PC-3 (cell line): ENCODE measurements around the gene UBAP2. TPM values are rescaled to one million over a fixed set of nuclear protein-coding genes. Genes with fewer than 3 reads are reported as not detected.

Source experiments
- ATAC-seq: fragments of 200-7000 bp; cut with Tn5 transposase; 2 replicates; pipeline ENCODE4 v1.9.1; 2020; ENCODE audit warnings: mild to moderate bottlenecking, moderate library complexity
- BruUV-seq: library from RNA; stranded (reverse); fragments of 400-500 nt; replicated peaks from 2 replicates; lab custom pipeline; 2021; lab: Mats Ljungman, UMichigan
- CTCF ChIA-PET: fragments of 300-600 bp; sonication (Branson Sonifier 250); formaldehyde crosslinking; loops from one replicate; lab custom pipeline; 2022; ENCODE audit warnings: antibody characterized with exemption; lab: Charles Lee
- POLR2A ChIA-PET: fragments of 300-600 bp; sonication (Branson Sonifier 250); formaldehyde crosslinking; loops from one replicate; lab custom pipeline; 2022; ENCODE audit warnings: antibody characterized with exemption; ENCODE audit not compliant: unreplicated experiment; lab: Charles Lee
- DNase-seq: peaks from one replicate; pipeline ENCODE4 v3.0.0-alpha.2; 2015
- H2AFZ ChIP-seq: fragments of 300-600 bp; sonication (generic); 2 replicates; pipeline ENCODE4 v1.6.0; 2016; ENCODE audit warnings: antibody characterized with exemption, low read length
- H3F3A ChIP-seq: fragments of 300-600 bp; sonication (generic); one replicate; pipeline ENCODE4 v1.6.0; 2017; ENCODE audit warnings: antibody characterized with exemption, low read length, control low read depth, mild to moderate bottlenecking; ENCODE audit not compliant: unreplicated experiment
- H3K27ac ChIP-seq: fragments of 300-600 bp; sonication (generic); 2 replicates; pipeline ENCODE4 v1.5.1; 2016; ENCODE audit warnings: mild to moderate bottlenecking, low read length
- H3K27me3 ChIP-seq: fragments of 300-600 bp; sonication (generic); 2 replicates; pipeline ENCODE4 v1.6.1; 2016; ENCODE audit warnings: low read length, mixed read lengths
- H3K36me3 ChIP-seq: fragments of 300-600 bp; sonication (generic); 2 replicates; pipeline ENCODE4 v1.6.1; 2016; ENCODE audit warnings: low read depth, mixed run types, low read length, mixed read lengths
- H3K4me1 ChIP-seq: fragments of 300-600 bp; sonication (generic); 2 replicates; pipeline ENCODE4 v1.5.1; 2016; ENCODE audit warnings: low read length; ENCODE audit not compliant: insufficient read depth
- H3K4me2 ChIP-seq: fragments of 300-600 bp; sonication (generic); 2 replicates; pipeline ENCODE4 v1.6.0; 2016; ENCODE audit warnings: low read length
- H3K4me3 ChIP-seq: fragments of 300-600 bp; sonication (generic); 2 replicates; pipeline ENCODE4 v1.5.1; 2016; ENCODE audit warnings: mild to moderate bottlenecking, low read length, mixed read lengths
- H3K79me2 ChIP-seq: fragments of 300-600 bp; sonication (generic); 2 replicates; pipeline ENCODE4 v1.6.1; 2017; ENCODE audit warnings: low read length, mixed read lengths
- H3K9ac ChIP-seq: fragments of 300-600 bp; sonication (generic); 2 replicates; pipeline ENCODE4 v1.6.0; 2016; ENCODE audit warnings: mild to moderate bottlenecking, low read length
- H3K9me2 ChIP-seq: fragments of 300-600 bp; sonication (generic); replicated peaks from 2 replicates; pipeline ENCODE4 v1.6.1; 2016; ENCODE audit warnings: mixed run types, low read length, mixed read lengths
- H3K9me3 ChIP-seq: fragments of 300-600 bp; sonication (generic); 2 replicates; pipeline ENCODE4 v1.6.1; 2016; ENCODE audit warnings: low read length, mixed read lengths
- H4K20me1 ChIP-seq: fragments of 300-600 bp; sonication (generic); 2 replicates; pipeline ENCODE4 v1.6.1; 2016; ENCODE audit warnings: low read length, mixed read lengths
- CTCF ChIP-seq: fragments of 300-600 bp; sonication (generic); conservative IDR thresholded peaks from 2 replicates; pipeline ENCODE4 v1.5.1; 2017; ENCODE audit warnings: antibody characterized with exemption, low read depth, mild to moderate bottlenecking, low read length
- EZH2 ChIP-seq: fragments of 300-600 bp; sonication (generic); IDR thresholded peaks from one replicate; pipeline ENCODE4 v1.6.1; 2017; ENCODE audit warnings: antibody characterized with exemption, mild to moderate bottlenecking, low read length; ENCODE audit not compliant: unreplicated experiment
- EZH2phosphoT487 ChIP-seq: fragments of 300-600 bp; sonication (generic); IDR thresholded peaks from 2 replicates; pipeline ENCODE4 v1.6.1; 2018; ENCODE audit warnings: mild to moderate bottlenecking, antibody characterized with exemption, low read length, borderline replicate concordance
- intact Hi-C: fragments of 100-400 bp; cut with micrococcal nuclease; formaldehyde crosslinking; loops from 2 replicates; pipeline ENCODE4 v1.9.0; 2023
- total RNA-seq: library from RNA; depleted of rRNA; stranded (reverse); fragments of >200 nt; gene quantifications from 2 replicates; pipeline ENCODE4 v1.2.3, GENCODE V29; 2014

The UBAP2 gene
- total RNA-seq, 1 experiment from 2014 or later: 12.6 TPM

- CTCF ChIA-PET: no interaction called here
- no peaks in the 10 kb centered on the region for H3K9me2 ChIP-seq
- H2AFZ ChIP-seq: no peak overlapping the region
- BruUV-seq: no TSS peak
- H4K20me1 ChIP-seq: peaks cover 15% of the 10 kb centered on the region; the same call in 1 of the 2 replicates
- peaks cover 4% of the 10 kb centered on the region; the same call in 1 of the 2 replicates for H3K36me3 ChIP-seq
- no peak overlapping the region for H3K9ac ChIP-seq
- ATAC-seq (no peak), DNase-seq (no peak)
- H3F3A ChIP-seq: no peaks in the 10 kb centered on the region
- H3K4me2 ChIP-seq: no peak overlapping the region
- TF ChIP-seq CTCF (no peak), EZH2phosphoT487 (no peak), EZH2 (no peak)
- H3K79me2 ChIP-seq: peaks cover 84% of the 10 kb centered on the region
- no peak overlapping the region for H3K27ac ChIP-seq
- no peaks in the 10 kb centered on the region for H3K4me1 ChIP-seq
- no peak overlapping the region for H3K4me3 ChIP-seq
- POLR2A ChIA-PET: no interaction called here
- H3K27me3 ChIP-seq: no peaks in the 10 kb centered on the region
- H3K9me3 ChIP-seq: no peaks in the 10 kb centered on the region
- intact Hi-C loops: no loop called here
Measured at GRCh38 chr9:34036625-34037024, 12.1 kb downstream of the UBAP2 start.

DNA sequence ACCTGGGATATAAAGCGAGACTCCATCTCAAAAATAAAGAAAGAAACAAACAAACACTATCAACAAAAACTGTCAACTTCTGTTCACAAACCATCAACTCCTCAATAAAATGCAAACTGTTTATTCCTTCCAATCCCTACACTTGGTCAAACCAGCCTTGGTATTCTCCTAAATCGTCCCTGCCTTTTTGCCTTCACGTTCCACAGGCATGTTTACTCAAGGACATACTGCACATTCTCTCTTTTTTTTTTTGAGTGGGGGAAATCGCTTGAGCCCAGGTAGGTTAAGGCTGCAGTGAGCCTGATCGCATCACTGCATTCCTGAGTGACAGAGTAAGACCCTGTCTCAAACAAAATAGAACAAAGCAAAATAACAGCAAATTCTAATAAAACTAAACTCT is 13.0 kb downstream of the UBAP2 start:
- H4K20me1 ChIP-seq: peaks cover 13% of the 10 kb centered on the region; the same call in 1 of the 2 replicates
- ATAC-seq (no peak), DNase-seq (peak; percentile 3)
- H3K4me3 ChIP-seq: no peak overlapping the region
- H3K9ac ChIP-seq: no peak overlapping the region
- no peaks in the 10 kb centered on the region for H3K4me1 ChIP-seq
- TF ChIP-seq EZH2phosphoT487 (no peak), EZH2 (no peak), CTCF (no peak)
- no peak overlapping the region for H3K27ac ChIP-seq
- ChIA-PET CTCF (no interaction called here), POLR2A (no interaction called here)
- H3F3A ChIP-seq: no peaks in the 10 kb centered on the region
- intact Hi-C loops: no loop called here
- no peaks in the 10 kb centered on the region for H3K9me2 ChIP-seq
- H3K36me3 ChIP-seq: peaks cover 1% of the 10 kb centered on the region; the same call in 1 of the 2 replicates
- no peaks in the 10 kb centered on the region for H3K9me3 ChIP-seq
- BruUV-seq: no TSS peak
- no peak overlapping the region for H3K4me2 ChIP-seq
- H3K27me3 ChIP-seq: no peaks in the 10 kb centered on the region
- H2AFZ ChIP-seq: no peak overlapping the region
- peaks cover 84% of the 10 kb centered on the region for H3K79me2 ChIP-seq

- ChIA-PET POLR2A (no interaction called here), CTCF (no interaction called here)
- no peaks in the 10 kb centered on the region for H3F3A ChIP-seq
- no peaks in the 10 kb centered on the region for H3K9me3 ChIP-seq
- H3K27me3 ChIP-seq: no peaks in the 10 kb centered on the region
- ATAC-seq: no peak
- no peak for DNase-seq
- no peaks in the 10 kb centered on the region for H3K9me2 ChIP-seq
- H2AFZ ChIP-seq: no peak overlapping the region
- H3K36me3 ChIP-seq: no peaks in the 10 kb centered on the region
- H4K20me1 ChIP-seq: peaks cover 11% of the 10 kb centered on the region; the same call in 1 of the 2 replicates
- no peak overlapping the region for H3K27ac ChIP-seq
- no TSS peak for BruUV-seq
- peaks cover 79% of the 10 kb centered on the region for H3K79me2 ChIP-seq
- no peak overlapping the region for H3K9ac ChIP-seq
- H3K4me1 ChIP-seq: no peaks in the 10 kb centered on the region
- no peak overlapping the region for H3K4me2 ChIP-seq
- intact Hi-C loops: no loop called here
- no peak overlapping the region for H3K4me3 ChIP-seq
- TF ChIP-seq CTCF (no peak), EZH2phosphoT487 (no peak), EZH2 (no peak)
Measured at GRCh38 chr9:34034698-34035065, 14.0 kb downstream of the UBAP2 start.
